ENCODE measurements around the gene PTDSS2.

PTDSS2 gene

GRCh38 chr11:526192-526591 is 76.1 kb downstream of the PTDSS2 start:
- no peak overlapping the region for H3K4me3 ChIP-seq

GRCh38 chr11:528166-528814 is 78.2 kb downstream of the PTDSS2 start:
- TF ChIP-seq CTCF (IDR thresholded peaks at IDR 0.05), result no peak
- H3K4me3 ChIP-seq, result no peak overlapping the region
- DNase-seq (ENCODE audit: low spot score), result no peak
- H3K27ac ChIP-seq, result no peak overlapping the region

More at GRCh38 chr11:526192-526591, 76.1 kb downstream of the PTDSS2 start:
- DNase-seq (ENCODE audit: low spot score), result no peak
- TF ChIP-seq CTCF (IDR thresholded peaks at IDR 0.05), result no peak
- H3K27ac ChIP-seq, result no peak overlapping the region

GRCh38 chr11:528815-529727 is 79.0 kb downstream of the PTDSS2 start:
- no peak for TF ChIP-seq CTCF (IDR thresholded peaks at IDR 0.05)
- Histone ChIP-seq H3K4me3 (no peak overlapping the region), H3K27ac (no peak overlapping the region)
- no peak for DNase-seq (ENCODE audit: low spot score)

- no peak for TF ChIP-seq CTCF (IDR thresholded peaks at IDR 0.05)
- no peak for DNase-seq (ENCODE audit: low spot score)
- Histone ChIP-seq H3K4me3 (no peak overlapping the region), H3K27ac (no peak overlapping the region)
These were observed 79.8 kb downstream of the PTDSS2 start for GRCh38 chr11:529728-530411.

GRCh38 chr11:530960-531831 is 81.1 kb downstream of the PTDSS2 start:
- Histone ChIP-seq H3K4me3 (no peak overlapping the region), H3K27ac (no peak overlapping the region)
- DNase-seq (ENCODE audit: low spot score), result no peak
- no peak for TF ChIP-seq CTCF (IDR thresholded peaks at IDR 0.05)

GRCh38 chr11:531919-532526 is 81.9 kb downstream of the PTDSS2 start:
- DNase-seq (ENCODE audit: low spot score), result no peak
- no peak for TF ChIP-seq CTCF (IDR thresholded peaks at IDR 0.05)
- Histone ChIP-seq H3K4me3 (no peak overlapping the region), H3K27ac (no peak overlapping the region)

Measured in coronary artery (tissue), 2 donors.